ENCODE results near the gene MAPK12. TPM values are rescaled to one million over a fixed set of nuclear protein-coding genes. Genes with fewer than 3 reads are reported as not detected.
A peak's percentile ranks its signal among the peaks of the same experiment; 100 is the strongest.

MAPK12 gene
- total RNA-seq, 1 experiment from 2014 or later: 24.9 TPM

- BruUV-seq (replicated peaks): no TSS peak
- no peak for DNase-seq (ENCODE audit: unreplicated experiment)
- H3K4me1 Mint-ChIP-seq (ENCODE audit: insufficient read depth, unreplicated experiment): peaks cover 4% of the 10 kb centered on the region
- no peaks in the 10 kb centered on the region for H3K9me3 Mint-ChIP-seq (ENCODE audit: unreplicated experiment)
- no peak overlapping the region for H3K27ac Mint-ChIP-seq (ENCODE audit: low read depth, unreplicated experiment)
- POLR2A ChIA-PET: interaction anchor here (1.9 kb wide), 1 partner anchor 14 kb away, joined by 4 read pairs; no protein-coding TSS in a partner anchor
- H3K27me3 Mint-ChIP-seq (ENCODE audit: insufficient read depth, unreplicated experiment): no peaks in the 10 kb centered on the region
- CTCF ChIA-PET: interaction anchor here (0.6 kb wide), 1 partner anchor 35 kb away, joined by 3 read pairs; no protein-coding TSS in a partner anchor
- intact Hi-C loops (cut with micrococcal nuclease): no loop called here
- no peak for TF ChIP-seq CTCF (IDR thresholded peaks at IDR 0.05; ENCODE audit: unreplicated experiment)
- peaks cover 76% of the 10 kb centered on the region for H3K36me3 Mint-ChIP-seq (ENCODE audit: insufficient read depth, unreplicated experiment)
- H3K4me3 Mint-ChIP-seq (ENCODE audit: unreplicated experiment): no peak overlapping the region
These were observed 24.2 kb upstream of the MAPK12 start for GRCh38 chr22:50285568-50286229.

GRCh38 chr22:50284479-50284878 is 23.0 kb upstream of the MAPK12 start:
- TF ChIP-seq CTCF (IDR thresholded peaks at IDR 0.05; ENCODE audit: unreplicated experiment): no peak
- POLR2A ChIA-PET: interaction anchor here (0.6 to 0.8 kb wide), 2 partner anchors 13 to 21 kb away, joined by 3 to 4 read pairs; no protein-coding TSS in a partner anchor
- no peaks in the 10 kb centered on the region for H3K27me3 Mint-ChIP-seq (ENCODE audit: insufficient read depth, unreplicated experiment)
- peaks cover 76% of the 10 kb centered on the region for H3K36me3 Mint-ChIP-seq (ENCODE audit: insufficient read depth, unreplicated experiment)
- H3K4me3 Mint-ChIP-seq (ENCODE audit: unreplicated experiment): no peak overlapping the region
- no peak for DNase-seq (ENCODE audit: unreplicated experiment)
- intact Hi-C loops (cut with micrococcal nuclease): no loop called here
- peaks cover 4% of the 10 kb centered on the region for H3K4me1 Mint-ChIP-seq (ENCODE audit: insufficient read depth, unreplicated experiment)
- CTCF ChIA-PET: interaction anchor here (0.6 to 0.7 kb wide), 2 partner anchors 8 to 19 kb away, joined by 4 read pairs; no protein-coding TSS in a partner anchor
- no peak overlapping the region for H3K27ac Mint-ChIP-seq (ENCODE audit: low read depth, unreplicated experiment)
- no TSS peak for BruUV-seq (replicated peaks)
- no peaks in the 10 kb centered on the region for H3K9me3 Mint-ChIP-seq (ENCODE audit: unreplicated experiment)

GRCh38 chr22:50283821-50284220 is 22.3 kb upstream of the MAPK12 start:
- no peak for DNase-seq (ENCODE audit: unreplicated experiment)
- ChIA-PET POLR2A (interaction anchor here (1.1 to 2.9 kb wide), 2 partner anchors 21 to 38 kb away, joined by 3 to 22 read pairs; no protein-coding TSS in a partner anchor), CTCF (interaction anchor here (0.6 kb wide), 1 partner anchor 20 kb away, joined by 4 read pairs; no protein-coding TSS in a partner anchor)
- H3K4me3 Mint-ChIP-seq (ENCODE audit: unreplicated experiment): no peak overlapping the region
- H3K27me3 Mint-ChIP-seq (ENCODE audit: insufficient read depth, unreplicated experiment): no peaks in the 10 kb centered on the region
- H3K27ac Mint-ChIP-seq (ENCODE audit: low read depth, unreplicated experiment): no peak overlapping the region
- peaks cover 75% of the 10 kb centered on the region for H3K36me3 Mint-ChIP-seq (ENCODE audit: insufficient read depth, unreplicated experiment)
- H3K4me1 Mint-ChIP-seq (ENCODE audit: insufficient read depth, unreplicated experiment): peaks cover 4% of the 10 kb centered on the region
- intact Hi-C loops (cut with micrococcal nuclease): loop anchor here (2.0 kb wide), 2 partner anchors 43 to 59 kb away; partner anchors contain the start of genes DENND6B and PPP6R2
- no peaks in the 10 kb centered on the region for H3K9me3 Mint-ChIP-seq (ENCODE audit: unreplicated experiment)
- no TSS peak for BruUV-seq (replicated peaks)
- TF ChIP-seq CTCF (IDR thresholded peaks at IDR 0.05; ENCODE audit: unreplicated experiment): no peak

- peaks cover 4% of the 10 kb centered on the region for H3K4me1 Mint-ChIP-seq (ENCODE audit: insufficient read depth, unreplicated experiment)
- intact Hi-C loops (cut with micrococcal nuclease): loop anchor here (1.0 to 2.0 kb wide), 3 partner anchors 22 to 60 kb away; partner anchors contain the start of genes DENND6B and PPP6R2
- TF ChIP-seq CTCF (IDR thresholded peaks at IDR 0.05; ENCODE audit: unreplicated experiment): no peak
- BruUV-seq (replicated peaks): no TSS peak
- peak overlapping the region; percentile 44 for H3K4me3 Mint-ChIP-seq (ENCODE audit: unreplicated experiment)
- H3K27me3 Mint-ChIP-seq (ENCODE audit: insufficient read depth, unreplicated experiment): no peaks in the 10 kb centered on the region
- ChIA-PET CTCF (interaction anchor here (0.6 to 1.7 kb wide), 4 partner anchors 10 to 334 kb away, joined by 3 to 5 read pairs (median 3); no protein-coding TSS in a partner anchor), POLR2A (interaction anchor here (0.5 to 2.9 kb wide), 5 partner anchors 11 to 135 kb away, joined by 3 to 22 read pairs (median 4); partner anchors contain the start of gene MAPK12)
- H3K36me3 Mint-ChIP-seq (ENCODE audit: insufficient read depth, unreplicated experiment): peaks cover 80% of the 10 kb centered on the region
- H3K27ac Mint-ChIP-seq (ENCODE audit: low read depth, unreplicated experiment): no peak overlapping the region
- H3K9me3 Mint-ChIP-seq (ENCODE audit: unreplicated experiment): no peaks in the 10 kb centered on the region
- DNase-seq (ENCODE audit: unreplicated experiment): peak; percentile 84
These were observed 21.1 kb upstream of the MAPK12 start for GRCh38 chr22:50282361-50283155.
